Tongue (tissue), 2 donors: ENCODE data around the gene ATP9B. TPM values are rescaled to one million over a fixed set of nuclear protein-coding genes. Genes with fewer than 3 reads are reported as not detected.
A peak's percentile ranks its signal among the peaks of the same experiment; 100 is the strongest.
"Not testable (repeated sequence)": the region's sequence is repeated elsewhere in the genome, so short reads cannot be mapped to it uniquely, and the experiment has no call there.

Experiments
- DNase-seq: peaks from one replicate; pipeline ENCODE4 v3.0.0-alpha.2; 2015
- total RNA-seq: library from RNA; depleted of rRNA; stranded (reverse); fragments of >200 nt; gene quantifications from one replicate; pipeline ENCODE4 v1.2.3, GENCODE V29; 2014

Gene ATP9B
- total RNA-seq, 1 donor from 2014 or later = 84.5 TPM

- DNase-seq = no peak
These were observed 70.0 kb downstream of the ATP9B start for GRCh38 chr18:79139206-79139605.

- DNase-seq = no peak
These were observed 77.8 kb downstream of the ATP9B start for GRCh38 chr18:79147014-79147413.

GRCh38 chr18:79151191-79151590, 82.0 kb downstream of the ATP9B start:
- DNase-seq = no peak

- no peak for DNase-seq
These were observed 87.1 kb downstream of the ATP9B start for GRCh38 chr18:79156327-79156726.

- DNase-seq = no peak
These were observed 95.5 kb downstream of the ATP9B start for GRCh38 chr18:79164706-79165105.

GRCh38 chr18:79166702-79167101, 97.5 kb downstream of the ATP9B start:
- DNase-seq = no peak

GRCh38 chr18:79167526-79168190, 98.5 kb downstream of the ATP9B start:
- no peak for DNase-seq

- DNase-seq = no peak
These were observed 100.9 kb downstream of the ATP9B start for GRCh38 chr18:79169958-79170555.

- not testable (repeated sequence) for DNase-seq
These were observed 103.1 kb downstream of the ATP9B start for GRCh38 chr18:79172331-79172730.

- no peak for DNase-seq
These were observed 104.5 kb downstream of the ATP9B start for GRCh38 chr18:79173742-79174141.

GRCh38 chr18:79178113-79178531, 108.9 kb downstream of the ATP9B start:
- no peak for DNase-seq

GRCh38 chr18:79182047-79182713, 113.0 kb downstream of the ATP9B start:
- DNase-seq = no peak

GRCh38 chr18:79185648-79186047, 116.5 kb downstream of the ATP9B start:
- DNase-seq = peak; percentile 9

GRCh38 chr18:79186649-79187048, 117.5 kb downstream of the ATP9B start:
- DNase-seq = no peak

GRCh38 chr18:79187532-79188277, 118.5 kb downstream of the ATP9B start:
- DNase-seq = no peak

GRCh38 chr18:79191418-79191817, 122.2 kb downstream of the ATP9B start:
- no peak for DNase-seq

- DNase-seq = no peak
These were observed 122.8 kb downstream of the ATP9B start for GRCh38 chr18:79191956-79192355.

- DNase-seq = no peak
These were observed 124.6 kb downstream of the ATP9B start for GRCh38 chr18:79193826-79194225.

GRCh38 chr18:79195716-79196683, 126.8 kb downstream of the ATP9B start:
- no peak for DNase-seq

GRCh38 chr18:79197531-79197930, 128.3 kb downstream of the ATP9B start:
- no peak for DNase-seq

- no peak for DNase-seq
These were observed 130.6 kb downstream of the ATP9B start for GRCh38 chr18:79199691-79200374.
